ENCODE measurements around the gene TRABD2A. TPM values are rescaled to one million over a fixed set of nuclear protein-coding genes. Genes with fewer than 3 reads are reported as not detected.

The TRABD2A gene
- polyA plus RNA-seq, 12 donors: 0.14 to 8.0 (median 0.47) TPM; not detected in 1

DNA sequence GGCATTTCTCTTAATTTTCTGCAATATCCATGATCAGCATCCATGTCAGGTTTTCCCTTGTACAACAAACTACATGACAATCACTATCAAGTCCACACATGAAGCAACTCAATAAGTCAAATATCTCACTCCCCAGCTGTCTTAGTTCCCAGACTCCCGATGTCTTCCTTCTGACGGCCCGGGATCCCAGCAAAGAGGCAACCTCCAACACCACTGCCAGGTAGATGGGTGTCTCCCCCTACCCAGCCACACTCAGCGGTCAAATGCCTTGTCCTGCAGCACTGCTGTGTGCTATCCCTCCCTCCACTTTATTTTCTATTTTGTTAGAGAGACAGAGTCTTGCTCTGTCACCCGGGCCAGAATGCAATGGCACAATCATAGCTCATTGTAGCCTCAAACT, 23.3 kb downstream of the TRABD2A start:
- no peak for DNase-seq

DNA sequence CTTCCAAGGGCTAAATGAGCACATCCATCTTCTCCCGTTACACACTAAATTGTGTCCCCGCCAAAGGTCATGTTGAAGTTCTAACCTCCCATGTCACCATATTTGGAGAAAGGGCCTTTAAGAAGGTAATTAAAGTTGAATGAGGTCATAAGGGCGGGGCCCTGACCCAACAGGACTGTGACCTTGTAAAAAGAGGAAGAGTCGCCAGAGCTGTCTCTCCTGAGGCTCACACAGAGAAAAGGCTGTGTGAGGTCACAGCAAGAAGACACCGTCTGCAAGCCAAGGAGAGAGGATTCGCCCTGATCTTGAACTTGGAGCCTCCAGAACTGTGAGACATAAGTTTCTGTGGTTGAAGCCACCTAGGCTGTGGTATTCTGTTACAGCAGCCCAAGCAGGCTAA, 24.1 kb downstream of the TRABD2A start:
- DNase-seq: no peak

DNA sequence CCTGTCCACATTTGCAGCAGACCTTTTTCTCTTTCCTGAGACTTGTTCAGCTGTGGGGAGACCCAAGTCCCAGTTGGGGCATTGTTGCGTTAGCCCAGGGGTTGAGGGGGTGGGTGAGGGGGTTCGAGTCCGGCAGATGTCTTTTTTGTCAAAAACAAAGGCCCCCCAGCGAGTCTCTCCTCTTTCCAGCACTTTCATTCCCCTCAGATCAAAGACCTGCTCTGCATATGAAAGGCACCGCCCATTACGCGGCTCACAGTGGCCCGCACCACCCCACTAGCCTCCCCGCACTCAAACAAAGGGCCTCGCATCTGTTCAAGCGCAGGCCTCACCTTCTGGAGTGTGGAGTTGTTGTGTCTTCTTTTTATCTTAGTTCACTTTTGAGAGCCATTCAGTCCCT, 25.2 kb downstream of the TRABD2A start:
- no peak for DNase-seq

DNA sequence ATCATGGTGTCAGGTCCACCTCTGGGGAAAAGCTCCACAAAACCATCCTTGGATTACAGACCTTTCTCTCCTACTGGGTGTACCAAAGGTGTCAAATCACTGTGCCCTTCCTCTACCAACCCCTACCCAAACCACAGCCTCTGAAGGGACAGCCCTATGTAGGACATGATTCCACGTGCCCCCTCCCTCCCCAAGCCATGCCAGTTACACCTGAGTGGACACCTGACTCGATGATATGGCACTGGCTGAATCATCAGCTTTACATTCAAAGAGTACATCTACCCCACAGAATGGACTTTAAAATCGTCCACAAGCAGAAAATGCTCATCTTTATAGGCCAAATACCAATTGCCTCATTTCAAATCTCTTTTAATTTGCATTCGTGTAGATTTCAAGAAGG, 26.0 kb downstream of the TRABD2A start:
- no peak for DNase-seq

DNA sequence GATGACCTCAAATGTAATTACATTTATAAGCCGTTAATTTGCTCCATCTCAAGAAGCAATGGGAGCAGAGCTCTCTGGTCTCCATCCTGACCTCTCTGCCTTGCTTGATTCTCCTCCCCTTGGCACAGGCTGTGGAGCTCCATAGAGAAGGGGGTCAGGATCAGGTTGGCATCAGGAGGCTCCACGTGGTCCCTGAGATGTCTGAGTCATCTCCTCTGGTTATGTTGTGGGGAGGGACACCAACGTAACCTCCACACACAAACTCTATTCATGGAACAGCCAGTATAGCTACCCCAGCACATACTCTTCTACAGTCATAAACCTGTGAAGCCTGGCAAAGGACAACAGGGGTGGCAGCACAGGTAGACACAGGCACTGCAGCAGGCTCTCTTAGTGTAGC, 29.0 kb downstream of the TRABD2A start:
- no peak for DNase-seq

DNA sequence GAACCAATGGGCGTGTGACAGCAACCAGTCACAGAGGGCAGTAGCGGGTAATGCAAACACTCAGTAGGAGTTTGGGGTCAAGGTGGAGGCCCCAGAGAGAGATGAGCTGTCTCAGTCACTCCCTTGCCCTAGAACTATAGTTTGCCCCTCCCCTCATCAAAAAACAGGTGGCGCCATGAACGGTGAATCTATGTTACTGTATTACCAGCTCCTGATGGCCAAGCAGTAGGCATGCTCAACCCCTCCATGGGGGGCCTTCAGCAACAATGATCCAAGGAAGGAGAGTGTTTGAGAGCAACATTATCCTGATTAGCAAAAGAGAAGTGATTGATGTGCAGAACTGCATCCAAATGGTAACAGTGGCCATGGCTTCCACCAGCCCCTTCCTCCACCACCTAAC, 30.4 kb downstream of the TRABD2A start:
- no peak for DNase-seq

DNA sequence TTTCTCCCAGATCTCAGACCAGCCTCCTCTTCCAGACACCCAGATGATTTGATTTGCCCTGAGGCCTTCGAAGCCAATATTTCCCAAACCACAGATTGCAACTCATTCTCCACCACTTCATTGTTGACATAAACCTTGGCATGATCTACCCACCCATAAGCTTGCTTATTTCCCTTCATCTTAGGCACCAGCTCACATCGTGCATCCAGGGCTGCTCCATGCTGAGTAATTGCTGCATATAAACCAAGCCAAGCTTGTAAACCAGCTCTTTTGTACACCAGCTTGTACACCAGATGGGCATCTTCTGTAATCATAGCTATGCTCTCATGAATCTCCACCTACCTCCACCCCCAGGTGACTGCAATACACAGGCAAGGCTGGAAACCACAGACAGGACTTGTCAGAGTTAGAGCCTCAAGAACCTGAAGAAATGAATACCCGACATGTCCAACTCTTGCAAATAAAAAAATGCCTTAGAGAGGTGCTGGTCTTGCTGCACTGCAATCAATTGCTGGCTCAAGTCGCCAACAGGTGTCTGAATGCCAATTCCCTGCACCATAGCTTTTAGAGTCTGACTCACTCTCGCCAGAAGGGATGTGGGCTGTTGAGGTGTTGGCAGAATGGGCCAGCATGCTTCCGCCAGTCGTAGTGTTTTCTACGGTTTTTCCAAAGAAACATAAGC, 31.5 kb downstream of the TRABD2A start:
- DNase-seq: no peak

DNA sequence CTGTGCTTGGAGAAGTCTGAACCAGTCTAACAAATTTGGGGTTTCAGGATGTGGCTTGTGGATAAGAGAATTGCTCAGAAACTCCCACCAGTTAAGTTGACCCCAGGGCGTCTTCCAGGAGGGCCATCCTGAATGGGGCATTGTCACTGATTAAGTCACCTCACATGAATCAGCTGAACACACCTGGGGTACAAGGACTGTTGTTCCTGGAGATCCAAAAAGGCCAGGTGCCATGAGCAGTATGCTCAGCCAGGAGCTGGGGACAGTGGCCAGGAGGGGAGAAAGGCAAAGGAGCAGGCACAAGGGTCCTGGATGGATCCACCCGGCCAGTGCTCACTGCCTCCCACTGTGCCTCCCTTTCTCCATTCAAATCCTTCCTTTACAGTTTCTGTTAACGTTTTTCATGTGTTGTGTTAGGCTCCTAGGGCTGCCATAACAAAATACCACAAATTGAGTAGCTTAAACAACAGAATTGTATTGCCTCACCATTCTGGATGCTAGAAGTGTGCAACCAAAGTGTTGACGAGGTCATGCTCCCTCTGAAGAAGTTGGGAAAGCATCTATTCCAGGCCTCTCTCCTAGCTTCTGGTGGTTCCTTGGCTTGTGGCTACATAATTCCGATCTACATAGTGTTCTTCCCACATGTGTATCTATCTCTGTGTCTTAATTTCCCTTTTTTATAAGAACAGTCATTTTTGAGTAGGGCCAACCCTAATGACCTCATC, 33.4 kb downstream of the TRABD2A start:
- DNase-seq: no peak

DNA sequence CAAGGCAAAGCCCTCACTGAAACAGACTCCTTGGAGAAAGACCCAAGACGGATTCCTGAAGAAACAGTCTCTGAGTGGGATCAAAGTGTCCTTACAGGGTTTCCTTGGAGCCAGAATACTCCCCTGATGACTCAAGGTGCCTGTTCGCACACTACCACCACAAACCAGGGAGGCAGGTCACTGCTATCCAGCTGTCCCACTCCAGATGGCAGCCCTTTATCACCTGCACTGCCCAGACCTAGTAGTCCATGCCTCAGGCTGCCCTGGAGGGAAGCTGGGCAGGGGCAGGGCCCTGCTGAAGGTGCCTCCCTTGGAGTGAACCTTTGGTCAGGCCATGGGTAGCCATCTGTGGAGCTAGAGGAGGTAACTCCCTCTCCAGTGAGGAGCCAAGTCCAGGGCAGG, 34.1 kb downstream of the TRABD2A start:
- no peak for DNase-seq

DNA sequence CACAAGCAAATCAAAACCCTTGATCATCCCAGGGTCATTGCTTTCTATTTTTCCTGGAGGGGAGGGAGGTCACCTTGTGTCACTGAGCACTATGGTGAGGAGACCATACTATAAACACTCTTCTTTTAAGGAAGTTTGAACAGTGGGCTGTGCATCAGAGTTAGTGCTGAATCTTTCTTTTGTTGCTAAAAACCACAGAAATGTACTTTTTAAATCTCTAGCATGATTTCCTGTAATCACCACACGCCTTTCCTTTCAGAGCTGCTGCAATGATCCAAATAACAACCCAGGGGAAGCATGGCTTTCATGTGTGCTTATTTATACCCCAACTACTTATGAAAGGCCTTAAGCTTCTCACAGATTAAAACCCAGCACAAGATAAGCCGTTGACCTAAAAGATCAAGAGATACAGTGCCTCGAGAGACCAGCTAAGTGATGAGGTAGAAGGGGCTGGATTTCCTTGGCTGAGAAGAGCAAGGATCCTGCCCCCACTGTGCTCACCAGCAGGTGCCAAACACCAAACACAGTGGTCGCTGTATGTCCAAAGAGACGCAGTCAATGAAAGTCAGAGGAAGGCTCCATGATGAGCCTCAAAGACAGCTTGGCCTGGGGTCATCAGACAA, 34.7 kb downstream of the TRABD2A start:
- DNase-seq: no peak

DNA sequence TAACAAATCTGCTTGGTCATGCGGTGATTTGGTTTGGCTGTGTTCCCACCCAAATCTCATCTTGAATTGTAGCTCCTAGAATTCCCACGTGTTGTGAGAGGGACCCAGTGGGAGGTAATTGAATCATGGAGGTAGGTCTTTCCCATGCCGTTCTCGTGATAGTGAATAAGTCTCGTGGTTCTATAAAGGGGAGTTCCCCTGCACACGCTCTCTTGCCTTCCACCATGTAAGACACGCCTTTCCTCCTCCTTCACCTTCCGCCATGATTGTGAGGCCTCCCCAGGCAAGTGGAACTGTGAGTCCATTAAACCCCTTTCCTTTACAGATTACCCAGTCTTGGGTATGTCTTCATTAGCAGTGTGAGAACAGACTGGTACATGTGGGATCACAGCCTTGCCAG, 36.7 kb downstream of the TRABD2A start:
- DNase-seq: no peak

DNA sequence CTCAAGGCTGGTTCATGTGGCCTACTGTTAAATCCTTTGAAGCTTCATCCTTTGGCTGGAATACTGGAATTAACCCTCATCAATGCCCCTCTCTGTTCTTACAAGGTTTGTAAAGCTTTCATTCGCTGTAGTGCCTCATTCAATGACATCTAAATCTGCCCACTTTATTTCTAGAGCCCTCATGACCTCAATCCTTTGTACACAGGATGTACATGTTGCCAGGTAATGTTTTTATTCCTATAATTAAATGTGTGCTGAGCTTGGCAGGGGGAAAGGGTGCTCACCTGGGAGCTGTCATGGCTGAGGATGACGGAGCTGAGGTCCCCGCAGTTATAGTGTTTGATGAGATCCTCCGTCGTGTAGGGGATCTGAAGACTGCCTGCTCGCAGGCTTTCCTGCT, 39.3 kb downstream of the TRABD2A start:
- no peak for DNase-seq

DNA sequence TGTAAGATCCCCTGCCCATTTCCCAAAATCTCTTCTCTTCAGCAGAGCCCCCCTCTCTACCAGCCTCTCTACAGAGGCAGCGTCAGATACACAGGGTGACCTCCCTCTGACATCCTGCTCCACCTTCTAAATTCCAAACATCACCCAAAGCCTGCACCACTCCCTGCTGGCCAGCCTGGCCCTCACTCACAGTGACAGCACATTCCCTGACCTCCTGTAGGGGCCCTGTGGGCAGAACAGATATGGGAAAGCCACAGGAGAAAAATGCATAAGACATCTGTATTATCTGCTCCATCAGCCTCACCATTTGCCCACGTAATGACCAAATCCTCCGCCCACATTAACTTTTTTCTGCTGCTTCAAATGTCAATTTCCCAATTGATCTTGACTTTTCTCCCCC, 40.6 kb downstream of the TRABD2A start:
- DNase-seq: no peak

DNA sequence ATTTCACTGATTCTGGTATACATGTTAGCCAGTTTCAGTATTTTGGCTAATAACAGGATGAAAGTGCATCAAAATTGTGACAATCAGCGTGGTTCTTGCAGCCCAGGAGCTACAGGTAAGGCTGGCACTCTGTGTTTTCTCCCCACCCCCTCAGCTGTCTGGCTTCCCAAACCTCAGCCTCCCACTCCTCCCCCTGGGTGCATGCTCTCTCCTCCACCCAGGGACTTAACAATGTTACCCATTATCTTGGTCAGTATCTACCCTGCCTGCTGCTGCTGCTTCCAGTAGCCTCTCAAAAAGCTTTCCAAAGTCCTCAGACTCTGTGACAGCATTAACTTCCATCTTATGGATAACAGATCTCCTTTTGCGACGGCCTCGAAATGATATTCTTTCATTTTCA, 41.0 kb downstream of the TRABD2A start:
- DNase-seq: no peak

DNA sequence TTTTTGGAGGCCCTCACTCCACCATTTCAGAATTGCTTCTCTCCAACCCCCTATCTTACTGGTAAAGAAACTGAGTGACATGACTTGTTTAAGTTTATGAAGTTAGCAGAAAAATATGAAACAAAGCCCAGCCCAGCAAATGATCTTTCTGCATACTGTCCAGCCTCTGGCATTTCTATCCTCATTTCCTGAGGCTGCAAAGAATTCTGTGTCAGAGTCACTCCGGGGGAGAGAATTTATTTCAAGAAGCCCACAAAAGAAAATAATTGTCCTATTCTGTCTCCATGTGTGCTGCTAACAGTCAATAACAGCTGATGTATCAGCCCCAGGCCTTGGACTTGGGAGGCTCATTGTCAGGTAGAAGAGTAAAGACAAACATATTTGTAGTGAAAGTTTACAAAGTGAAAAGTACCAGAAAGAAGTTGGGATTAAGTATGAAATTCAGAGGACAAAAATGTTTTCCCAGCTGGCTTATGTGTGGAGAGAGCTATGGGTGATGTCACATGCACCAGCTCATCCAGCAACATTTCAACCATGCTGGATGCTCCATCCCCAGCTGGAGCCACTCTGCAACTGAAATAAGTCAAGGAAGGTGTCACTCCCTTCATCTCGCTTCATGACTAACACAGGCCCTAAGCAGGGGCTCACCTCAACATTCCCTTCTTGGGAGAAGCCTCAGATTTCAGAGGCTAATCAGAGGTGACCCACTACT, 42.3 kb downstream of the TRABD2A start:
- DNase-seq: no peak

DNA sequence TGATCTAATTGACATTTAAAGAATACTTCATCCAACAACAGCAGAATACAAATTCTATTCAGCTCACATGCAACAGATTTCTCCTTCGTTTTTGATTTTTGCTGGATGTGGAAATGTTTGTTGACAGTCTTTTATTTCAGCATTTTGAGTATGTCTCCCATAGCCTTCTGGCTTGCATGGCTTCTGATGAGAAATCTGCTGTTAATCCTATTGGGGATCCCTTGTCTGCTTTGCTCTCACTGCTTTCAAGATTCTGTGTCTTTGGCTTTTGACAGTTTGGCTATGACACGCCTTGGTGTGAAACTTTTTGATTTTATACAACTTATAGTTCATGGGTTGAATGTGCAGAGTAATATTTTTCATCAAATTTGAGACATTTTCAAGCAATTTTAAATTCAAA, 44.7 kb downstream of the TRABD2A start:
- DNase-seq: no peak

DNA sequence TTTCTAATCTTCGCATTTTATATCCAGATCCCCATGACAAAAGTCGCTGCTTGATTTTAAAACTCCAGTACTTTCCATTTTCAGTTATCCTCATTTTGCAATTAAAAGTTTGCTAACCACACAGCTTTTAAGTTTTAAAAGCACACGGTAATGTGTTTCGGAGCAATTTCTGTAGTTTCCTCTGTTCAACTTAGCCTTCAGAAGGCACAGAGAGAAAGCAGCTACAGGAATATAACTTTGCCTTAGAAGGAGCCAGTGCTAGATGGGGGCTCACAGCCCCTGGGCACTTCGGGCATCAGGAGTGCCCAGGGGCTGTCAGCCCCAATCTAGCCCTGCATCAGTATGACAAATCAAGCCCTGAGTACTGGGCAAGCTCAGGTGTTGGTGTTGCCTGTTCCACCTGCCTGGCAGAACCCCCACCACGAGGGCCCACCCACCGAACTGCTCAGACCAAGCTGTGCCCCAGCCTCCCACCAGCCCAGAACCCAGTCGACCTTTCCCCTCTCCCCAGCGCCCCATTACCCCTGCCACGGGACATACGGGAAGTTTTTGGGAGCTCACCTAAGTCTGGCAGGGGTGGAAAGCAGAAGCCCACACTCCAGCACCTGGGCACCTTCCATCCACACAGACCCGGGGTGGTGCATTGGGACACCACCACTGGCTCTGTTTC, 47.3 kb downstream of the TRABD2A start:
- no peak for DNase-seq

DNA sequence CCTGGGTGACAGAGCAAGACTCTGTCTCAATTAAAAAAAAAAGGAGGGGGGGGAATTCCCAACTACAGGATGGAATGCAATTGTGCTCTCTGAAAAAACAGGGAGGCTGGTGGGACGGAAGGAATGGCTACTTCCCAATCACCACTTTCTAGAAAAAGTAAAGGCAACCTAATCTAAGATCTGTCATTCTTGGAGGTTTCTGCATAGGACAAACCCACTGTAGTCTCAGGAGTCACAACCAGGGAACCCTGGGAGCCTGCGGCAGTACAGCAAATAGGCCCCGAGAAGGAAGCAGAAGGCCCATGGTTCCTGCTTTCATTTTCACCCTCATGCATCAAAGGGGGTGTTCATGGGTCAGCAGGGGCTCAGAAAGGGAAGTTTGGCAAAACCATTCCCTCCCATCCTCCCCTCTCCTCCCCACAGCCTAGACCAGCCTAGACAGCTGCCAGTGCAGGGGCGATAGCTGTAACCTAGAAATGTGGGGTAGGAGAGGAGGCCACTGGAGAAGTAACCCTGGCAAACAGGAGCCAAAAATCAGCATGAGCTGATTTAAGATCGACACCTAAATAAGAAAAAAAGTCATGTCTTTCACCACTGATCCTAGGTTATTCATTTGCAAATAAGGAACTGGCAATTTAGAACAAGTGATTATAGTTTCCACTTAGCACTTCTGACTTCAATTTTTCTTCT, 48.0 kb downstream of the TRABD2A start:
- peak; percentile 8 for DNase-seq

DNA sequence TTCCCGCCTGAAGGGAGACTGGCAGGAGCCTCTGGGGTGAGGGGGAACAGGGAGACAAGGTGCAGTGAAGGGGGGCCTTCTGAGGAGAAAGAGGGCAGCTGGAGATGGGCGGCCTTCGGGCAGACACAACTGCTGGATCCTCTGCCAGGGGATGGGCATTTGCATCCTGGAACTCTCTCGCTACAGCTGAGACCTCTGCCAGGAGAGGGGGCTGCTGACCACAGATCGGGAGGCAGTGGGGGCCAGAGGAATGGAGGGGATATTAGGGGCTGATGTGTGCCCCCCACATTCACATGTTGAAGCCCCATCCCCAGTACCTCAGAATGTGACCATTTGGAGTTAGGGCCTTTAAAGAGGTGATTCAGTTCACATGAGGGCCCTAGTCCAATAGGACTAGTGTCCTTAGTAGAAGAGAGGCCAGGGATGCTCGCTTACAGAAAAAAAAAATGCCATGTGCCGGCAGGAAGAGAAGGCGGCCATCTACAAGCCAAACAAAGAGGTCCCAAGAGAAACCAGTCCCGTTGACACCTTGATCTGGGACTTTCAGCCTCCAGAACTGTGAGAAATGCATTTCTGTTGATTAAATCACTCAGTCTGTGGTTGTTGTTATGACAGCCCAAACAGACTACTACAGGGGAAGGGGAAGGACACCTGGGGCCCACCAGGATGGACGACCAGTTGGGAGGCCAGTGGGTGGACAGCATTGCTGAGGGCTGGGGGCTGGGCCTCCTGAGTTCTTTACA, 50.0 kb downstream of the TRABD2A start:
- no peak for DNase-seq

DNA sequence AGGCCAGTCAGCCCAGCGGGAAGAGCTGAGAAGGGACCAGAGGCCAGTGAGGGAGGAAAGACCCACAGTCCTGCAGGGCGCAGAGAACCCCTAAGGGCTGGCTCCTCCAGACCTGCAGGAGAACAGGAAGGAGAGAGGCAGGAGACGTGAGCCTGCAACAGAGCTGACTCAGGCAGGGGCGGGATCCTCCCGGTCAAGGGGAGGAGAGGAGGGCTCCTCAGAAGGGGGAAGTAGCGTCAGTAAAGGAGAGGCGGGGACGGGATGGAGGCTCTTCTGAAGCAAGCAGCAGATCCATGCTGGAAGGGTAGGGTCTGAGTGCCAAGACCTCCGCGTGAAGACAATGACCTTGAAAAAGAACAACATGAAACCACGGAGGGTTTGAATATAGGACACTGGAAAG, 50.8 kb downstream of the TRABD2A start:
- peak; percentile 7 for DNase-seq

DNA sequence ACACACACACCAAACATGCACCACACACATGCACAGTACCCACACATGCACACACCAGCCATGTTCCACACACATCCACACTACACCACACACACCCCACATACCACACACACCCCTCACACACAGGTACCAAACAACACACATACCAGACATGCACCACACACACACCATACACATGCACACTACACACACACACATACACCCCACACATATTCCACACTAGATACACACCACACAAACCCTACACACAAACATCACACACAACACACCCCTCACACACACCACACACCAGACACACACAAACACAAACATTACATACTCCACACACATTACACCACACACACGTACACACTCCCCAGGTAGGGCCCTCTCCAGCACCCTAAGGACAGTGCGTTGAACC, 51.2 kb downstream of the TRABD2A start:
- DNase-seq: no peak
